Measurements from ENCODE around the gene ADCY10.

The ADCY10 gene, protein sequence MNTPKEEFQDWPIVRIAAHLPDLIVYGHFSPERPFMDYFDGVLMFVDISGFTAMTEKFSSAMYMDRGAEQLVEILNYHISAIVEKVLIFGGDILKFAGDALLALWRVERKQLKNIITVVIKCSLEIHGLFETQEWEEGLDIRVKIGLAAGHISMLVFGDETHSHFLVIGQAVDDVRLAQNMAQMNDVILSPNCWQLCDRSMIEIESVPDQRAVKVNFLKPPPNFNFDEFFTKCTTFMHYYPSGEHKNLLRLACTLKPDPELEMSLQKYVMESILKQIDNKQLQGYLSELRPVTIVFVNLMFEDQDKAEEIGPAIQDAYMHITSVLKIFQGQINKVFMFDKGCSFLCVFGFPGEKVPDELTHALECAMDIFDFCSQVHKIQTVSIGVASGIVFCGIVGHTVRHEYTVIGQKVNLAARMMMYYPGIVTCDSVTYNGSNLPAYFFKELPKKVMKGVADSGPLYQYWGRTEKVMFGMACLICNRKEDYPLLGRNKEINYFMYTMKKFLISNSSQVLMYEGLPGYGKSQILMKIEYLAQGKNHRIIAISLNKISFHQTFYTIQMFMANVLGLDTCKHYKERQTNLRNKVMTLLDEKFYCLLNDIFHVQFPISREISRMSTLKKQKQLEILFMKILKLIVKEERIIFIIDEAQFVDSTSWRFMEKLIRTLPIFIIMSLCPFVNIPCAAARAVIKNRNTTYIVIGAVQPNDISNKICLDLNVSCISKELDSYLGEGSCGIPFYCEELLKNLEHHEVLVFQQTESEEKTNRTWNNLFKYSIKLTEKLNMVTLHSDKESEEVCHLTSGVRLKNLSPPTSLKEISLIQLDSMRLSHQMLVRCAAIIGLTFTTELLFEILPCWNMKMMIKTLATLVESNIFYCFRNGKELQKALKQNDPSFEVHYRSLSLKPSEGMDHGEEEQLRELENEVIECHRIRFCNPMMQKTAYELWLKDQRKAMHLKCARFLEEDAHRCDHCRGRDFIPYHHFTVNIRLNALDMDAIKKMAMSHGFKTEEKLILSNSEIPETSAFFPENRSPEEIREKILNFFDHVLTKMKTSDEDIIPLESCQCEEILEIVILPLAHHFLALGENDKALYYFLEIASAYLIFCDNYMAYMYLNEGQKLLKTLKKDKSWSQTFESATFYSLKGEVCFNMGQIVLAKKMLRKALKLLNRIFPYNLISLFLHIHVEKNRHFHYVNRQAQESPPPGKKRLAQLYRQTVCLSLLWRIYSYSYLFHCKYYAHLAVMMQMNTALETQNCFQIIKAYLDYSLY (N-terminal part only)

DNA sequence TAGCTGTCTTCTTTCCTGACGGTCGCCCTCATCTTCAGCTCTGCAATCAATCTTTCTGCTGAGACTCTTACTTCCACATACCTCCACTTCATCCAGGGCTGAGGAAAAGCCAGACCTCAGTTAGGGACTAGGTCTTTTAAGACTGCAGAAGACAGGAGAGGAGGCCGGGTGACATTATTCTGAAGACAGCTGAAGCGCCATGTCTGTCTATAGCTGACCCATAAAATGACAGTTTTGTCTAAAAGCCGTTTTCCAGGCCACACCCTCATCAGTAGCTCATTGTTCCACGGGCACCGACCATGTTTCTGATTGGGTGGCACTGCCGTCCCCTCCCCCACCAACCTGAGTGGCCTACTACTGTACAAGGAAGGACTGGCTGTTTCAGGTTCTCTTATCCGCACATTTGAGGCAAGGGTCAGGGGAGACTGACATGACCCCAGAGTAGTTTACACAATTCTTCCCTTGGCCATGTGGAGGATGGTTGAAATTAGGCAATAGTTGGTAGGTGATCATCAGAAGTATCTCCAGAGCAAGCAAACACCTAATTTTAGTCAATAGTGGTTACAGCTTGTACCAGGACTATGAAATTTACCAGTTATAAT lies at the start of gene ADCY10:
Gene ADCY10 (minus strand): TSS at position 240 of the 602 bp plus-strand sequence. CDS start 8,994 bp downstream, outside the sequence.
- Histone ChIP-seq H3K4me3 (no peak within 1 kb of the TSS), H3K4me1 (peaks cover 0 to 20% (median 0%) of the 10 kb centered on the region in 10 experiments; a peak in 6 of 20 replicates), H3K36me3 (peaks cover 18 to 50% (median 33%) of the 10 kb centered on the region in 11 experiments), H4K20me1 (no peaks in the 10 kb centered on the region), H3K9ac (no peak within 1 kb of the TSS), H3K27ac (no peak within 1 kb of the TSS), H3K27me3 (no peaks in the 10 kb centered on the region), H3K4me2 (no peak within 1 kb of the TSS), H3K9me3 (replicated peaks in 1 of 11) (peaks cover 12 to 18% (median 17%) of the 10 kb centered on the region in 11 experiments)
- no peak for TF ChIP-seq Cebpa-rat (IDR thresholded peaks at IDR 0.05)

DNA sequence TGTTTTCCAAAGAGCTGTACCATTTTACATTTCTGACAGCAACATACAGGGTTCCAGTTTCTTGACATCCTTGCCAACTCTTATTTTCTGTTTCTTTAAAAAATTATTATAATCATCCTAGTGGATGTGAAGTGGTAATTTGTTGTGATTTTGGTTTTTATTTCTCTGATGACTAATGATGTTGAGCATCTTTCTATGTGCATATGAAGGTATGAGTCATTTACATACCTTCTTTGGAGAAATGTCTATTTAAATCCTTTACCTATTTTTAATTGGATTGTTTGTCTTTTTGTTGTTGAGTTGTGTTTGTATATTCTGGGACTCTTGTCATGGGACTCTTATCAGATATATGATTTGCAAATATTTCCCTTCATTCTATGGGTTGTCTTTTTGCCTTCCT lies 43.8 kb upstream of the ADCY10 start:
- H3K4me2 ChIP-seq = no peak overlapping the region
- H3K36me3 ChIP-seq = peaks cover 40 to 76% (median 48%) of the 10 kb centered on the region in 11 experiments
- no peak overlapping the region for H3K9ac ChIP-seq
- TF ChIP-seq Cebpa-rat (IDR thresholded peaks at IDR 0.05) = no peak
- no peak overlapping the region for H3K27ac ChIP-seq
- H3K27me3 ChIP-seq = no peaks in the 10 kb centered on the region
- no peak overlapping the region for H3K4me3 ChIP-seq
- H3K9me3 ChIP-seq (replicated peaks in 1 of 11) = peaks cover 0 to 29% (median 19%) of the 10 kb centered on the region in 11 experiments; a peak in 15 of 22 replicates
- H4K20me1 ChIP-seq = peaks cover 0 to 42% (median 0%) of the 10 kb centered on the region in 11 experiments; a peak in 4 of 22 replicates
- H3K4me1 ChIP-seq = peaks cover 0 to 3% (median 0%) of the 10 kb centered on the region in 10 experiments; a peak in 5 of 20 replicates

DNA sequence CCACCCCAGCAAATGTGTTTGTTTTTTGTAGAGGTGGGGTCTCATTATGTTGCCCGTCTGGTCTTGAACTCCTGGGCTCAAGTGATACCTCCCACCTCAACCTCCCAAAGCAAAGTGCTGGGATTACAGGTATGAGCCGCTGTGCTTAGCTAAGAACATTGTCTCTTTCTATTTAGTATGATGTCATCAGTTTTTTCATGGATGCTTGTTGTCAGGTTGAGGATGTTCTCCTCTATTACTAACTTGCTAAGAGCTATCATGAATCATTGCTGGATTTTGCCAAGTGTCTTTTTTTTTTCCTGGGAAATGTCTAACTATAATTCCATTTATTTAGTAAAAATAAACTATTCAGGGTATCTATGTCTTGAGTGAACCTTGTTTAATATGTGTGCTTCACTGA lies 42.0 kb upstream of the ADCY10 start:
- Histone ChIP-seq H3K4me1 (peaks cover 0 to 6% (median 0%) of the 10 kb centered on the region in 10 experiments; a peak in 3 of 20 replicates), H3K36me3 (peaks cover 44 to 78% (median 52%) of the 10 kb centered on the region in 11 experiments), H3K9ac (no peak overlapping the region), H3K27me3 (no peaks in the 10 kb centered on the region), H4K20me1 (peaks cover 0 to 51% (median 0%) of the 10 kb centered on the region in 11 experiments; a peak in 5 of 22 replicates), H3K9me3 (replicated peaks in 1 of 11) (peaks cover 0 to 26% (median 19%) of the 10 kb centered on the region in 11 experiments; a peak in 15 of 22 replicates), H3K4me2 (no peak overlapping the region), H3K4me3 (no peak overlapping the region), H3K27ac (no peak overlapping the region)
- no peak for TF ChIP-seq Cebpa-rat (IDR thresholded peaks at IDR 0.05)

DNA sequence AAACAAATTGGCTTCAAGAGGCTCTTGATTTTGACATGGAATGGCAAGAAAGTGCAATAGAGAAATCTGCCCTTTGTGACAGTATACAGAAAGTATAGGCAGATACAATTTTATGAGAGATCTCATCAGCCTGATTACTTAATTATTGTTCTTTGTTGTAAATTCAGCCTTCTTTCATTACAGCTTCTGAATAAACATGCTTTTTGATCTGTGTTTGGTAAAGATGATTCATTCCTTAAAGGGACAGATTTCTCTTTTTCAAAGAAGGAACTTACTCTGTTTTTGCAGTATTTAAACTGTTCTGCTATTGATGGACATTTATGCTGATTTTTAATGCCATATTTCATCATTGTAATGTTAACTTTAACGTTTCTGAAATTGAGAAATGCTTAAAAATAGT lies 36.6 kb upstream of the ADCY10 start:
- Histone ChIP-seq H3K27ac (no peak overlapping the region), H3K4me1 (peaks cover 0 to 14% (median 0%) of the 10 kb centered on the region in 10 experiments; a peak in 4 of 20 replicates), H3K27me3 (no peaks in the 10 kb centered on the region), H4K20me1 (peaks cover 0 to 66% (median 3%) of the 10 kb centered on the region in 11 experiments; a peak in 8 of 22 replicates), H3K4me2 (peak overlapping the region in 1 of 11 experiments; percentile 4; a peak in 1 of 22 replicates), H3K36me3 (peaks cover 39 to 57% (median 50%) of the 10 kb centered on the region in 11 experiments), H3K9me3 (replicated peaks in 1 of 11) (peaks cover 0 to 26% (median 18%) of the 10 kb centered on the region in 11 experiments; a peak in 16 of 22 replicates), H3K4me3 (no peak overlapping the region), H3K9ac (no peak overlapping the region)
- no peak for TF ChIP-seq Cebpa-rat (IDR thresholded peaks at IDR 0.05)

DNA sequence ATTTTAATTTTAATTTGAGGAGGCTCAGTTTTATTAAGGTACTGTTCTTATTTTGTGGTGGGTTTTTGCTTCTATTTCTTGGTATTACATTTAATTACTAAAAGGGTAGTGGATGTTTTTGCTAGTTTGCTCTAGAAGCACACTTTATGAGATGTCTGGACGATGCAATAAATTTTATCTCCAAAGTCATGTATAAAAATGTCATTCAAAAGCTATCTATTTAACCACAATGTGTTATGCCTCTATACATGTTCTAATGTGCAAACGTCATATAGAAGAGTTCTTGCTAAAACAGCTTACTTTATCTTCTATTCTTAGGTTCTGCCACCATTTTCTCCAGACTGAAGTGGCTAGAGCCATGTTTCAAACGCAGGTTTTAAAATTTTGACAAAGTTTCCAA lies 35.9 kb upstream of the ADCY10 start:
- peaks cover 31 to 49% (median 43%) of the 10 kb centered on the region in 11 experiments for H3K36me3 ChIP-seq
- peaks cover 0 to 14% (median 0%) of the 10 kb centered on the region in 10 experiments; a peak in 4 of 20 replicates for H3K4me1 ChIP-seq
- TF ChIP-seq Cebpa-rat (IDR thresholded peaks at IDR 0.05) = no peak
- H3K4me2 ChIP-seq = no peak overlapping the region
- H3K27me3 ChIP-seq = no peaks in the 10 kb centered on the region
- peaks cover 0 to 73% (median 3%) of the 10 kb centered on the region in 11 experiments; a peak in 8 of 22 replicates for H4K20me1 ChIP-seq
- H3K4me3 ChIP-seq = no peak overlapping the region
- H3K27ac ChIP-seq = no peak overlapping the region
- H3K9me3 ChIP-seq (replicated peaks in 1 of 11) = peaks cover 0 to 28% (median 13%) of the 10 kb centered on the region in 11 experiments; a peak in 14 of 22 replicates
- no peak overlapping the region for H3K9ac ChIP-seq

DNA sequence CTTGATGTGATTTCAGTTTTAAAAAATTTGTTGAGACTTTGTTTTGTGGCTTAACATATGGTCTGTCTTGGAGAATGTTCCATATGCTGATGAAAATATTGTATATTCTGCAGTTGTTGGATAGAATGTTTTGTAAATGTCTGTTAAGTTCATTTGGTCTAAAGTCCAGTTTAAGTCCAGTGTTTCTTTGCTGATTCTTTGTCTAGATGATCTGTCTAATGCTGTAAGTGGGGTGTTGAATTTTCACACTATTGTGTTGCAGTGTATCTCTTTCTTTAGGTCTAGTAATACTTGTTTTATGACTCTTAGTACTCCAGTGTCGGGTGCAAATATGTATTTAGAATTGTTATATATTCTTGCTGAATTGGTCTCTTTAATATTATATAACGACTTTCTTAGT lies 33.8 kb upstream of the ADCY10 start:
- Histone ChIP-seq H3K4me3 (no peak overlapping the region), H3K4me2 (no peak overlapping the region), H4K20me1 (peaks cover 0 to 92% (median 3%) of the 10 kb centered on the region in 11 experiments; a peak in 8 of 22 replicates), H3K27me3 (no peaks in the 10 kb centered on the region), H3K9ac (no peak overlapping the region), H3K36me3 (peaks cover 27 to 42% (median 32%) of the 10 kb centered on the region in 11 experiments), H3K9me3 (replicated peaks in 1 of 11) (peaks cover 7 to 43% (median 24%) of the 10 kb centered on the region in 11 experiments; a peak in 19 of 22 replicates), H3K27ac (no peak overlapping the region), H3K4me1 (peaks cover 0 to 14% (median 0%) of the 10 kb centered on the region in 10 experiments; a peak in 4 of 20 replicates)
- TF ChIP-seq Cebpa-rat (IDR thresholded peaks at IDR 0.05) = no peak

DNA sequence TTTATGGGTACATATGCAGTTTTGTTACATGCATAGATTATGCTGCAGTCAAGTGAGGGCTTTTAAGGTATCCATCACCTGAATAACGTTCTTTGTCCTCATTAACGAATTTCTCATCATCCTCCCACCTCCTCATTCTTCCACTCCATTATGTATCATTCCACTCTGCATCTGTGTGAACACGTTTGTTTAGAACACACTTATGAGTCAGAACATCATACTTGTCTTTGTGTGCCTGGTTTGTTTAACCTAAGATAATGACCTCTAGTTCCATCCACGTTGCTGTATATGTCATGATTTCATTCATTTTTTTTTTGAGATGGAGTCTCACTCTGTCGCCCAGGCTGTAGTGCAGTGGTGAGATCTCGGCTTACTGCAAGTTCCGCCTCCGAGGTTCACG lies 29.6 kb upstream of the ADCY10 start:
- Histone ChIP-seq H3K4me1 (peaks cover 0 to 11% (median 6%) of the 10 kb centered on the region in 10 experiments; a peak in 15 of 20 replicates), H3K4me3 (no peak overlapping the region), H3K27me3 (no peaks in the 10 kb centered on the region), H3K9ac (no peak overlapping the region), H3K4me2 (no peak overlapping the region), H4K20me1 (peaks cover 0 to 95% (median 0%) of the 10 kb centered on the region in 11 experiments; a peak in 8 of 22 replicates), H3K36me3 (peaks cover 12 to 32% (median 23%) of the 10 kb centered on the region in 11 experiments), H3K27ac (no peak overlapping the region), H3K9me3 (replicated peaks in 1 of 11) (peaks cover 10 to 51% (median 33%) of the 10 kb centered on the region in 11 experiments; a peak in 19 of 22 replicates)
- no peak for TF ChIP-seq Cebpa-rat (IDR thresholded peaks at IDR 0.05)
